ENCODE results near the gene MEIS1. TPM values are rescaled to one million over a fixed set of nuclear protein-coding genes. Genes with fewer than 3 reads are reported as not detected.

MEIS1 gene
- total RNA-seq, 3 donors from 2014 or later (not counting 1 experiment from before 2014, with no cell fraction given) = 2.0 to 5.4 (median 3.6) TPM

DNA sequence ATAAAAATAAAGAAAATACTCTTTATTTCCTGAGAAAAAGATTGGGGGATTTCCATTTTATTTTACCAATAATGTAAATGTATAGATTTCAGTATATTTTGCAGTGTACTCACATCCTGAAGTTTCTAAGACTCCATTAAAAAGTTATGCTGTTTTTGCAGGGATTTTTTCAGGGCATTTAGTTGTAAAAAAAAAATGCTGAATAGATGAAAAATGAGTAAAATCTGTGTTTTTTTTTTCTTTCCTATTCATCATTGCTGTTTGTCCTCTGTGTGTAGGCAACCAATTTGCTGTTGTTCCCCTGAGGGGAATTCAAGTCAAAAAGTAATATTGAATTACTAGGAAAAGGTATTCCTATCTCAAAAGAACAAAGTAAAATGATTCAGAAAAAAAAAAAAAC lies 66.3 kb downstream of the MEIS1 start:
- H3K27me3 Mint-ChIP-seq (ENCODE audit: low read depth in 2 of 2) = no peaks in the 10 kb centered on the region
- H3K4me1 Mint-ChIP-seq = no peaks in the 10 kb centered on the region
- no peaks in the 10 kb centered on the region for H3K36me3 Mint-ChIP-seq
- H3K9me3 ChIP-seq (ENCODE audit: control insufficient read depth, insufficient read depth, low read length) = no peaks in the 10 kb centered on the region
- H3K4me3 Mint-ChIP-seq = no peak overlapping the region
- ATAC-seq (no peak), DNase-seq (no peak)
- no peak overlapping the region for H3K4me3 ChIP-seq (ENCODE audit: low read length)
- no peak overlapping the region for H3K27ac ChIP-seq (ENCODE audit: low read length)
- no peak overlapping the region for H3K27ac Mint-ChIP-seq
- TF ChIP-seq, protein P1, sequence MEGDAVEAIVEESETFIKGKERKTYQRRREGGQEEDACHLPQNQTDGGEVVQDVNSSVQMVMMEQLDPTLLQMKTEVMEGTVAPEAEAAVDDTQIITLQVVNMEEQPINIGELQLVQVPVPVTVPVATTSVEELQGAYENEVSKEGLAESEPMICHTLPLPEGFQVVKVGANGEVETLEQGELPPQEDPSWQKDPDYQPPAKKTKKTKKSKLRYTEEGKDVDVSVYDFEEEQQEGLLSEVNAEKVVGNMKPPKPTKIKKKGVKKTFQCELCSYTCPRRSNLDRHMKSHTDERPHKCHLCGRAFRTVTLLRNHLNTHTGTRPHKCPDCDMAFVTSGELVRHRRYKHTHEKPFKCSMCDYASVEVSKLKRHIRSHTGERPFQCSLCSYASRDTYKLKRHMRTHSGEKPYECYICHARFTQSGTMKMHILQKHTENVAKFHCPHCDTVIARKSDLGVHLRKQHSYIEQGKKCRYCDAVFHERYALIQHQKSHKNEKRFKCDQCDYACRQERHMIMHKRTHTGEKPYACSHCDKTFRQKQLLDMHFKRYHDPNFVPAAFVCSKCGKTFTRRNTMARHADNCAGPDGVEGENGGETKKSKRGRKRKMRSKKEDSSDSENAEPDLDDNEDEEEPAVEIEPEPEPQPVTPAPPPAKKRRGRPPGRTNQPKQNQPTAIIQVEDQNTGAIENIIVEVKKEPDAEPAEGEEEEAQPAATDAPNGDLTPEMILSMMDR (IDR thresholded peaks at IDR 0.05) = no peak
- no peaks in the 10 kb centered on the region for H3K9me3 Mint-ChIP-seq
- H3K27me3 ChIP-seq (ENCODE audit: control insufficient read depth, insufficient read depth, low read length) = no peaks in the 10 kb centered on the region
- no peaks in the 10 kb centered on the region for H3K36me3 ChIP-seq (ENCODE audit: control insufficient read depth, insufficient read depth, low read length)
- intact Hi-C loops (cut with micrococcal nuclease) = no loop called here
- no peaks in the 10 kb centered on the region for H3K4me1 ChIP-seq (ENCODE audit: control insufficient read depth, insufficient read depth, low read length)

DNA sequence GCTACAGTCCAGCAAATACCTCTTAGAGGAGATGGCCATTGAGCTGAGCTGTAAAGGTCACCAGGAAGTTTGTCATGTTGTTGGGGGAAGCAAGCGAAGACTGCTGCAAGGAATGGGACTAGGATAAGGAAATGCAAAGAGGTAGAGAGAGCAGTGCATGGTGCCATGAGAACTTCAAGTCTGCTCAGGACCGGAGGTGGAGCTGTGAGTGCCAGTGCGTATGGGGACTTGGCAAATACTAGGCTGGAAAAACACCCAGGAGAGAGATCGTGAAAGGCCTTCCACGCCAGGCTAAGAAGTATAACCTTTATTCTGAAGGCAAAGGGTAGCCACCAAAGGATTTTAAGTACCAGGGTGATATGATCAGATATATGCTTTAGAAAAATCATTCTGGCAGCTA lies 71.3 kb downstream of the MEIS1 start:
- WGBS (ENCODE audit: insufficient coverage) = 90% methylated on average over 5 of the region's 5 CpGs
- intact Hi-C loops (cut with micrococcal nuclease) = no loop called here

DNA sequence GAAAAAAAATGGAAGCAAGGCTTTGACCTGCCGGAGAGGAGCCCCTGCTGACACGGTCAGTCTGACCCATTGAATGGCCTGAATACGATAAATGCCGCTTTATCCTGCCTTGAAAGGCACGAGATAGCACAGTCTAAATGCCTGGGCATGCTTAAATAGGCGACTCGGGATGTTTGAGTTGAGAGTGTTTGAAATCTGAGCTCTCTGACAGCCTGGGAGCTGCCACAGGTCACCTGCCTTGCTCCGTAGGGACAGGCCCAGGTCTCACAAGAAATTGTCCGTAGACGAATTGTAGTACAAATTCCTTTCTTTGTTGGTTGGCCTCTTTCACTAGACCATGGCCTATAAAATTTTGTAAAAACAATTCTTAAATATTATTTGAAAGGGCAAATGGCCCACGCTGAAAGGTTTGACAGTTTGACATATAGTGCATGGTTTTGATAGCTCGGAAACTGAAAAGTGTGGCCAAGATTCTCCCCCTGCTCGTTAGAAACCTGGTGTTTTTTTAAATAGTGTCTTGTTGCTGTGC lies 72.8 kb downstream of the MEIS1 start:
- H3K4me3 ChIP-seq (ENCODE audit: low read length) = no peak overlapping the region
- intact Hi-C loops (cut with micrococcal nuclease) = no loop called here
- no peaks in the 10 kb centered on the region for H3K9me3 ChIP-seq (ENCODE audit: control insufficient read depth, insufficient read depth, low read length)
- no peak for ATAC-seq
- DNase-seq = no peak
- no peaks in the 10 kb centered on the region for H3K4me1 ChIP-seq (ENCODE audit: control insufficient read depth, insufficient read depth, low read length)
- H3K27me3 ChIP-seq (ENCODE audit: control insufficient read depth, insufficient read depth, low read length) = no peaks in the 10 kb centered on the region
- WGBS (ENCODE audit: insufficient coverage) = 84% methylated on average over 13 of the region's 13 CpGs
- Mint-ChIP-seq H3K27me3 (ENCODE audit: low read depth in 2 of 2) (peaks cover 3 to 6% of the 10 kb centered on the region in 2 donors), H3K4me3 (no peak overlapping the region), H3K9me3 (no peaks in the 10 kb centered on the region), H3K27ac (no peak overlapping the region), H3K36me3 (no peaks in the 10 kb centered on the region), H3K4me1 (peaks cover 0 to 4% of the 10 kb centered on the region in 2 donors)
- no peak overlapping the region for H3K27ac ChIP-seq (ENCODE audit: low read length)
- TF ChIP-seq, protein P1 (IDR thresholded peaks at IDR 0.05) = no peak
- H3K36me3 ChIP-seq (ENCODE audit: control insufficient read depth, insufficient read depth, low read length) = no peaks in the 10 kb centered on the region

More for the DNA sequence above, 71.3 kb downstream of the MEIS1 start:
- no peak overlapping the region for H3K27ac ChIP-seq (ENCODE audit: low read length)
- H3K4me1 ChIP-seq (ENCODE audit: control insufficient read depth, insufficient read depth, low read length) = no peaks in the 10 kb centered on the region
- no peaks in the 10 kb centered on the region for H3K36me3 Mint-ChIP-seq
- no peak overlapping the region for H3K4me3 ChIP-seq (ENCODE audit: low read length)
- H3K4me1 Mint-ChIP-seq = peaks cover 0 to 4% of the 10 kb centered on the region in 2 donors
- no peak overlapping the region for H3K27ac Mint-ChIP-seq
- no peaks in the 10 kb centered on the region for H3K9me3 ChIP-seq (ENCODE audit: control insufficient read depth, insufficient read depth, low read length)
- H3K27me3 ChIP-seq (ENCODE audit: control insufficient read depth, insufficient read depth, low read length) = no peaks in the 10 kb centered on the region
- DNase-seq (no peak), ATAC-seq (no peak)
- TF ChIP-seq, protein P1 (IDR thresholded peaks at IDR 0.05) = no peak
- H3K27me3 Mint-ChIP-seq (ENCODE audit: low read depth in 2 of 2) = peaks cover 3 to 6% of the 10 kb centered on the region in 2 donors
- no peaks in the 10 kb centered on the region for H3K9me3 Mint-ChIP-seq
- H3K4me3 Mint-ChIP-seq = no peak overlapping the region
- H3K36me3 ChIP-seq (ENCODE audit: control insufficient read depth, insufficient read depth, low read length) = no peaks in the 10 kb centered on the region

DNA sequence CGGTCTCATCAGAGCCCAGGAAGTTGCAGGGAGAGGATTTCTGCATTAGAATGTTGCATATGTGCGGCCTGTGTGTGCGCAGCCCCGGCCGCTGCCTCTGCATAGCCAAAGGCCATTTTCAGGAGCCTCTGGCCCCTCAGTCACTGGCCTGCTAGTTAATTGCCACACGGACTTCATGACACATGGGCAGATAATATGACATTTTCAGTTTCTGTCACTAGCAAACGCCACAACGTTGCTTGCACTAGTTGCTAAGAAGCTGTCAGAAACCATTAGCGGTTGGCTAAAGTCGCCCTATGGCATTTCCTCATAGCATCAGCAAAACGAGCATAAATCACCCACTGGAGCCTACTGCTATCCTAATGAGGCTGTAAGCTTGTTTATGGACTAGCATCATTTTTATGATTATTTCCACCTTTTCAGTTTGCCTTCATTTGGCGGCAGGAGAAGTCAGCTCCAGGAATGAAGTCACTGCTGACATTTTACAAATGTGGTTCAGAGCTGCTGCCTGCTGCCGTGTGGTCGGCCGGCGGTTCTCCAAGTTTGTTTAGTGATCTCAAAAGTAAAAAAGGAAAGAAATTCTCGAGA lies 73.7 kb downstream of the MEIS1 start:
- no peaks in the 10 kb centered on the region for H3K36me3 ChIP-seq (ENCODE audit: control insufficient read depth, insufficient read depth, low read length)
- no peaks in the 10 kb centered on the region for H3K9me3 ChIP-seq (ENCODE audit: control insufficient read depth, insufficient read depth, low read length)
- H3K4me3 Mint-ChIP-seq = no peak overlapping the region
- no peaks in the 10 kb centered on the region for H3K4me1 ChIP-seq (ENCODE audit: control insufficient read depth, insufficient read depth, low read length)
- H3K27me3 Mint-ChIP-seq (ENCODE audit: low read depth in 2 of 2) = peaks cover 3 to 6% of the 10 kb centered on the region in 2 donors
- H3K4me1 Mint-ChIP-seq = peaks cover 0 to 4% of the 10 kb centered on the region in 2 donors
- ATAC-seq (no peak), DNase-seq (no peak)
- no peak overlapping the region for H3K4me3 ChIP-seq (ENCODE audit: low read length)
- no peak overlapping the region for H3K27ac ChIP-seq (ENCODE audit: low read length)
- H3K27me3 ChIP-seq (ENCODE audit: control insufficient read depth, insufficient read depth, low read length) = no peaks in the 10 kb centered on the region
- no peak overlapping the region for H3K27ac Mint-ChIP-seq
- intact Hi-C loops (cut with micrococcal nuclease) = no loop called here
- H3K36me3 Mint-ChIP-seq = no peaks in the 10 kb centered on the region
- TF ChIP-seq, protein P1 (IDR thresholded peaks at IDR 0.05) = no peak
- H3K9me3 Mint-ChIP-seq = no peaks in the 10 kb centered on the region
- 47% methylated on average over 17 of the region's 17 CpGs for WGBS (ENCODE audit: insufficient coverage)

Measured in natural killer cell (primary cell).